Smooth muscle cell of the brain vasculature (primary cell): ENCODE results near the gene TSC2.
"Not testable (repeated sequence)": the region's sequence is repeated elsewhere in the genome, so short reads cannot be mapped to it uniquely, and the experiment has no call there.

Experiments
- DNase-seq: peaks from one replicate; pipeline ENCODE4 v3.0.0-alpha.2; 2012; ENCODE audit warnings: low read depth, low spot score

Gene TSC2

DNA sequence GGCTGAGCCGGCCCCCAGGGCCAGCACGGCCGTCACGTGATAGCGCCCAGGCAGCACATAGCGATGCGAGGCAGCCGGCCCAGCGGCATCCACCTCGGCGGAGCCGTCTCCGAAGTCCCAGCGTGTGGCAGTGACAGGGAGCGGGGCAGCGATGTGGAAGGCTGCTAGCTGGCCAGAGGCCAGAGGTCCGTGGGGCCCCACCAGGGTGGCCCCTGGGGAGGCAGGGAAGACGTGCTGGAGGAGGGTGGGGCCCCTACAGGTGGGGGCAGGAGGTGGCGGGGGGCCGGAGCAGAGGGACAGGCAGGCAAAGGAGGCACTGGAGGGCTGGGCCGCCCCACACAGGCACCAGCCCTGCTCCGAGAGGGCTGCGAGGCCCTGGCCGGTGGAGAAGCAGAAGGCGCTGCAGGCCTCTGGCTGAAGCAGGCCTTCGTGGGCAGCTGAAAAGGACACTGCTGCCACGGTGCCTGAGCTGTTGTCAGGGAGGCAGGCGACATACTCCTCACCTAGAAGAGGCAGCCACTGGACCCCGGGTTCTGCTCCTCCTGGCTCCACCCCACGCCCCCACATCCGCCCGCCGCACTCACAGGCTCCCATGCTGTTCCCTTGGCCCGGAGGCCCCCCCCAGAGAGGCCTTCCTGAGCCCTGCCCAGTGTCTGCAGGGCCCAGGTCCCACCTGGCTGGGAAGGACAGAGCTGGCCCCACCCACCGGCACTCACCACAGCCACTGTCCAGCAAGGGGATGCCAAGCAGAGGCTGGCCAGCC is 70.4 kb downstream of the TSC2 start:
- DNase-seq: not testable (repeated sequence)

DNA sequence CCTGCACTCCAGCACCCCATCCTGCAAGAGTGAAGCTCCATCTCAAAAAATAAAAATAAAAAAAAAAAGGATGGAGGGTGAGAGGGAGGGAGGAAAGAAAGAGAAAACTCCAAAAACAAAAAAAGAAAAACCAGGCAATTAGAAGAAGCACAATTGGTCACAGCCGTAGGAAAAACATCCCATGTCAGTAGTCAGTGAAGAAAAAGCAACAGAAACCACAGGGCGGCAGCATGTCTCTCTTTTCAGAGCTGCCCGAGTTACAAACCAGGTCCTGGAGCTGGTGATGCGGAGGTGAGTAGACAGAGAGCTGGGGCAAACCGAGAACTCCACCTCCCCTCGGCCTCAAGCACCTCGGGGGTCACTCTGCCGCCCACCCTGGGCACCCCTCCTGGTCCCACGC is 73.5 kb downstream of the TSC2 start:
- not testable (repeated sequence) for DNase-seq

DNA sequence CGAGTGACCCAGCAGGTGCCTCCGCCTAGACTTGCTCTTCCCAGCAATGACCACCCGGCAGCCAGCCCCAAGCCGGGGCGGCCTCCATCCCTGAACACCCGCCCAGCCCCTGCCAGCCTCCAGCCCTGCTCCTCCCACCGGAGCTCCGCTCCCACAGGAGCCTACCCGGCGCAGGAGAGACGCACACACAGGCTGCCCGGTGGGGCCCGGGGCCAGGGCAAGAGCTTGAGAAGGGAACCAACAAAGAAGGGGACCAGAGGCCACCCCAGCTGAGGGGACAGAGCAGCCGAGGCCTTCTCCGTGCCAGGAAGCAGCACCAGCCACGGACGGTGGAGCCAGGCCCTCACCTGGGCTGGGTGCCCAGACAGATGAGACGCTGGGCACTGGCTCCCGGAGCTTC is 74.1 kb downstream of the TSC2 start:
- DNase-seq: no peak

DNA sequence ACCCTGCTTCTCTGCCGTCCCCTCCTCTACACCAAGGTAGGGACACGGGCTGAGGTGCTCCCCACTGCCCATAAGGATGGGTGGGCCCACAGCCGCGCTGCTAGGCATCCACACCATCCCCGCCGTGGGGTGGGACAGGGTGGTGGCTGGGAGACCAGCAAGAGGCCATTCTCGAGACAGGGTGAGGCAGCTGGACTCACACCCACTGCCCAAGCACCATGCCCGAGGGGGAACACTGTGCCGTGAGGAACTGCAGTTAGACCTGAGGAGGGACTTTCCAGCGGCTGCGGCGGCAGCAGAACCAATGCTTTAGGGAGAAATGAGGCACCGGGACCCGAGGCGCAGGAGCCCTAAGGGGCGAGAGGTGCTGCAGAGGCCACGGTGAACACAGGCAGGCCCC is 74.6 kb downstream of the TSC2 start:
- no peak for DNase-seq

DNA sequence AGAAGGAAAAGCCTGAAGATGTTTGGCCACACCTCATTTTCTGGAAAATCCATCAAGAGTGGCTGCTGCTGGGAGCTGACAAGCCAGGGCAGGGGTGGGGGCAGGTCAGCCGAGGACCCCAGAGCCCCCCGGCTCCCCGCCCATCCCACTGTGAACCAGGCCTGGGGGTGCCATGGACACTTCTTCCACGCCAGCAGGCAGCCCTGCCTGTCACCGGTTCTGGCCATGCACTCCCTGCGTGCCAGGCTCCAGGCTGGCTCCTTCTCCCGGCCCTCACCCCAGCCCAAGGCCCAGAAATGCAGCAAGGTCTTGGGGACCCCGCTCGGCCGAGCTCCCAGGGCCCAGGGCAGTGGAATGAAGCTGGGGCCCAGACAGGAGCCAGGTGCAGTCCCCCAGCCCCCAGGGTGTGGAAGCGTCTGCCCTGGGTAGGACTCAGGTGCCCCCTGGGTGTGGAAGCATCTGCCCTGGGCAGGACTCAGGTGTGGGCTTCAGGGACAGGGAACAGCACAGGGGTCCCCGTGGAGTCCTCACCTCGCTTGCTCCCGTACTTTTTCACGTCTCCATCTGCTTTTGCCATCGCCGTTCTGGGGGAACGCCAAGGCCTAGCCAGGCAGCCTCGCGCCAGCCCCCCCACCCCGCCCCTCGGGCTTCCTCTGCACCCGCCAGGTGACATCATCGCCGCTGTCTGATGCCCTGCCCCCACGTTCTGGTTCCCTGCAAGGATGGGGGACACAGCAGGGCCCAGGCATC is 75.3 kb downstream of the TSC2 start:
- DNase-seq: not testable (repeated sequence)

DNA sequence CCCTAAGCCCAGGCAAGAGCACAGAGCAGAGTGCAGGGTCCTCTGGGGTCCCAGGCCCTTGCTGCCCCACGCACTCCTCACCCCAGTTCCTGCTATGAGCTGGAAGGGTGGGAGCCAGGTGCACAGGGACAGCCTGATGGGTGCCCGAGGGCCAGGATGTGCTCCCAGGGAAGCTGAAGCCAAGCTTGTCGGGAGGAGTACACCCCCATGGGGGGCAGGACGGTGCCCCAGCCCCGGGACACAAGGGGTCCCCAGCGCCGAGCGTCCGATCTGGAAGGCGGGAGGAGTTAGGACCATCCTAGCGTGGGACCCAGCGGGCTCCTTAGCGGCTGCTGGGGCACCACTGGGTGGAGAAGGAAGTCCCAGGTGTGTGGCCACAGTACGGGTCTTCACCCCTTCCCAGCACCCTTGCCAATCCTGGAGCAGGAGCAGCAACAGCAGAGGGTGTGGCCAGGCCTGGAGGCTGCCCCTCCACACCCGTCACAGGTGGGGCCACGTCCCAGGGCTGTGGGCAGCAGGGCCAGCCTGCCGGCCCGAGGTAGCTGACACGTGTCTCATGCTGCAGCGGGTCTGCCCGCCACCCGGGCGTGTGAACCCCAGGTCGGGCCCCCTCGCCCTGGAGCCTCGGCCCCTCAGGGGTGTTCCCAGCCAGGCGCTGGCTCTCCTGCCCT is 76.1 kb downstream of the TSC2 start:
- not testable (repeated sequence) for DNase-seq

DNA sequence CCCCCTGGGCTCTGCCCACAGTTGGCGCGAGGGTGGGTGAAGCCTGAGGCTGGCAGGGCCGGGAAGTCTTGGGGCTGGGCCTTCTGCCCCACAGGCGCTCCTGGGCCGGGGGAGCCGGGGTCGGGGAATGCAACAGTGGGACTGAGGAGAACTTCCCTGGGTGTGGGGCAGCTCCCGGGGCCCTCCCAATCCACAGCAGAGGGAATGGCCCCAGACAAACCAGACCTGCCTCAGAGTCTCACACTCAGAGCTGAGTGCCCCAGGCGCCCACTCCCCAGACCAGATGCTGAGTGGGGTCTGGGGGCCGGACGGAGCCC is 76.5 kb downstream of the TSC2 start:
- not testable (repeated sequence) for DNase-seq

DNA sequence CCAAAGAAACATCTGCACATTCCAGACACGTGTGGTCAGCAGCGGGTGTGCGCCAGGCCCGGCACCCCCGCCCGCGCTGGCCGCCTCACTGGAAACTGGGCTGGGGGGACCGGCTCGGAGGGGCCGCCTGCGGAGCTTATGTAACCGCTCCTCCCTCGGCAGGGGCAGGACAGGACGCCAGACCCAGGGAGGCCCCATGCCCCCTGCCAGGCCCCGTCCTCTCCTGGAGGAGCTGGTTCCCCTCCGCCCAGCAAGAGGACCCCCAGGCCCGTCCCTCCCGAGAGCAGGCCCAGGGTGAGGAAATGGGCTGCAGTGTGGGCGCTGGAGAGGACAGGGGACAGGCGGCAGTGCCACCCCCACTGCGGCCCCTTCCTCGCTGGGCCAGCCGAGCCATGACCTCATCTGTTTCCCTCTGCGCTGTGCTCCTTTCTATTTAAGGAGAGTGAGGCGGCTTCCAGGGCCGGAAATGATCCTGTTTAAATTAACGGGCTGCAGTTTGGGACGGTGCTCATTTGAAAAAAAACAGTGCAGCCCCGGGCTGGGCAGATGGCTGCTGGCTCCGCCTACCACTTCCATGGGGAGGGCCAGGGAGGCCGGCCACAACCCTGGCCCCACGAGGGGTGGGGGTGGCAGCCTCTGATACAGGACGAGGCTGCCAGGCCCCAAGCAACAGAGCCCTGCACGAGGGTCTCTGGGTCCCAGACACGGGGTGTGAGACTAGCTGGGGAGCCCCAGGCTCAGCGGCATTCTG is 77.1 kb downstream of the TSC2 start:
- DNase-seq: not testable (repeated sequence)

DNA sequence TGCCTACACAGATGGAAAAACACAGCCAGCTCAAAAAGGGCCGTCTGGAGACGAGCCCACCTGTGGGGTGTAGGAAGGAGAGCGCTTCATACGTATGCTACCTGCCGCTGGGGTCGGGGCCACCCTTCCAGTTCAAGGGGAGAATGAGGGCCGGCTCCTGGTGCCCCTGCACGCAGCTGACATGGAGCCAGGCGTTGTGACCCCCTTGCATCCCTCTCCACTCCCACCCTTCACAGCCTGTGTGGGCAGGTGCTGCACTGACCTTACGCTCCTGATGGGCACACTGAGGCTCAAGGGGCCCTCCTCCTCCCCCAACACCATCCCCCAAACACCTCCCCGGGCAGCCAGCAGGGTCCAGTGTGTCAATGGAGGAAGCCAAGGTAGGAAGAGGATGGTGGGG is 77.8 kb downstream of the TSC2 start:
- DNase-seq: not testable (repeated sequence)

DNA sequence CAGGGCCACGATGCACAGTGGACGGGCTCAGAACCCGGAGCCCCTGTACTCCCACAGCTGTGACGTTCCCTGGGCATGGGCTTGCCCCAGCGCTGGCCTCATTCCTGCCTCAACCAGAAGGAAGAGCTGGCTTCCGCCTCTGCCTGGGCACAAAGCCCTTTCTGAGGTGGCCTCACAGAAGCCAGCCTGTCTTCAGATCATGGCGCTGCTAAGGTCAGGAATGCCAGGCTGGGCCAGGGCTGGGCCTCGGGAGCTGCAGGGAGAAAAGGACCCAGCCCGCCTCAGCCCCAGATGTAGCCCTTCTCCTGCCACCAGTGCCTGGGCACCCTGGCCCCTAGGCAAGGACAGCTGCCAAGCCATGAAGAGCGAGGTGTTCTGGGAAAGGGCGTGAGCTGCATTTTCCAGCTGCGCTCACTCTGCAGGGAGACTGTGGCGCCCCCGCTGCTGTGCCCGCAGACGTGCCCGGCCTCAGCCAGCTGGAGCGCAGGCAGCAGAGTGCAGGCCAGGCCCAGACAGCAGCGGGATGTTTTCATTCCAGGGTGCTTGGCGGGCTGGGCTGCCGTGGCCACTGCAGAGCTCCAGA is 78.5 kb downstream of the TSC2 start:
- DNase-seq: not testable (repeated sequence)

DNA sequence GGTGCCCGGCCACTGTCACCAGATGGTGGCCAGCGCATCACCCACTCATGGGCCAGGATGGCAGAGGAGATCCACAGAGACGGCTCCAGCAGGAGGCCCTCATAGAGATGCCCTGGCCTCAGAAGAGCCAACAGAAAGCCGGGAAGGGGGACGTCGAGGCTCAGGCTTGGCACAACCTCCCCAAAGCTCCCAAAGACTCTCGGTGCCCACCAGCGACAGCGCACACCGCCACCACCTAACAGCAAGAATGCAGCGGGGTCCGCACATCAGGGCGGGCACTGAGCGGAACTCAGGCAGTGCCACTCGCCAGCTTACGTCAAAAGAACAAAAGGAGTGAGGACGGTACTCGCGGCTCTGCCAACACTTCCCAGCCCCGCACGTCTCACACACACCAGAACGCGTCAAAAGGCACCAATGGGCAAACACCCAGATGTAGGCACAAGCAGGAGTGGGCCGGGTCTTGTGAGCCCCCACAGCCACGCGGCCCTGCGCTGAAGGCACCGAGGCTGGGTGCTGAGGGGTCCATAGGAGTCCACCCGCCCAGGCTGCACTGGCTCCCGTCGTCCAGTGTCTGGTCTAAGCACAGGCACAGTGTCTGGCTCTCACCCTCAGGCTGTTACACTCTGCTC is 79.3 kb downstream of the TSC2 start:
- DNase-seq: not testable (repeated sequence)

DNA sequence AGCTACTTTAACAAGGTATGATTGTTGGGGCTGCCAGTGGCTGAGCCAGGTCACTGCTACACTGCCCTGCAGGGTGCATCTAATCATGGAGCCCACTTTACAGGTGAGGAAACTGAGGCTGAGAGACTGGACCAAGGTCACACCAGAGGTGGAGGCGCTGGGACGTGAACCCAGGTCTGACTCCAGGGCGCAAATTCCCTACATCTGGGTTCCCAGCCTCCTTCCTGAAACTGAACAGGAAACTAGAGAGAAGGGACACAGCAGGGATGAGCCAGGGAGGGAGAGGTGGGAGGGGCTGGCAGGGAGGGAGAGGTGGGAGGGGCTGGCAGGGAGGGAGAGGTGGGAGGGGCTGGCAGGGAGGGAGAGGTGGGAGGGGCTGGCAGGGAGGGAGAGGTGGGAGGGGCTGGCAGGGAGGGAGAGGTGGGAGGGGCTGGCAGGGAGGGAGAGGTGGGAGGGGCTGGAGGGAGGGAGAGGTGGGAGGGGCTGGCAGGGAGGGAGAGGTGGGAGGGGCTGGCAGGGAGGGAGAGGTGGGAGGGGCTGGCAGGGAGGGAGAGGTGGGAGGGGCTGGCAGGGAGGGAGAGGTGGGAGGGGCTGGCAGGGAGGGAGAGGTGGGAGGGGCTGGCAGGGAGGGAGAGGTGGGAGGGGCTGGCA is 80.0 kb downstream of the TSC2 start:
- DNase-seq: not testable (repeated sequence)

DNA sequence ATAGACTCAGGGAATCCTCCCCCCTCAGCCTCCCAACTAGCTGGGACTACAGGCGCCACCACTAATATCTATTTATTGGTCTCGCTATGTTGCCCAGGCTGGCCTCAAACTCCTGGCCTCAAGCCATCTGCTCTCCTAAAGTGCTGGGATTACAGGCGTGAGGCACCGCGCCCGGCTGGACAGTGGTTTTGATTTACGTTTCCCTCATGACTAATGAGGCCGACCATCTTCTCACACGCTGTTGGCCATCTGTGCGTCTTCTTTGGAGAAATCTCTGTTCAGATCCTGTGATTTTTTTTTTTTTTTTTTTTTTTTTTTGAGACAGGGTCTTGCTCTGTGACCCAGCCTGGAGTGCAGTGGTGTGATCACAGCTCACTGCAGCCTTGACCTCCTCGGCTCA is 81.5 kb downstream of the TSC2 start:
- not testable (repeated sequence) for DNase-seq

DNA sequence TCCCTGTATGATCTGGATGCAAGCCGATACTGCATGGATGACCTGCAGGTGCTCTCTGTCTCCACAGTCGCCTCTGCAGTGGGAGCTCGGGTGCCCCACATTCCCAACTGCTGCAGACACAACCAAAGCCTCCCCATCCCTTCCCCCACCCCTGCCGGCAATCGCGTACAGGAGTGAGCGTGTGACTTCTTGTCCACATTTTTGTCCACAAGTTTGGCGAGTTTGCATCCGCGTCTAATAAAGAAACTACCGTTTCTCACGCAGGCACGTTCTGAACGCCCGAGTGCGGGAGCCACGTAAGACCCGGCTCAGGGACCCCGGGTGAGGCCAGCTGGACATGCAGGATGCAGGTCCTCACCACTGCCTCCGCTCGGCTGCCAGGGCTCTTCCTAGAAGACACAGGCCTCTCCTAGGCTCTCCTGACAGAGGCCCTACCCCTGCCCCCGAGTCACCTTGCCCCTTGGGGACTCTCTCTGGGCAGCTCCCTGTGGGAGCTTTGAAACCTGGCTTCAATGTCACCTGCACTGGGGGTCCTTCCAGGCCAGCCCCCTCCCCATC is 82.2 kb downstream of the TSC2 start:
- not testable (repeated sequence) for DNase-seq

DNA sequence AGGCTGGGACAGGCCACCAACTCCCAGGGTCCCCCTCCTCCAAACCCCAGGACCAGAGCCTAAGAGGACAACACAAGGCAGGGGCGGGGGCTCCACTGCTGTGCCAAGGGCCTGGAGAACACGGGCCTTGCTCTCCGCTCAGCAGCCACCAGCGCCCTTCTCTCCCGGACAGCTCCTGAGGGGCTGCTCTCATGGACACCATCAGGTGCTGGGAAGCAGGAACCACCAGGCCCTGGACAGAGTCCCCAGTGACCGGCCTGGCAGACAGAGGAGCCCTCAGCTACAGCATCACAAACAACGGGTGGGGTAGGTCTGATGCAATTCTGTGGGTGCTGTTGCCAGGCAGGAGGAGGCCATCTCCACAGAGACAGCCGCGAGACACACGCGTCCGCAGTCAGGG is 86.0 kb downstream of the TSC2 start:
- not testable (repeated sequence) for DNase-seq

DNA sequence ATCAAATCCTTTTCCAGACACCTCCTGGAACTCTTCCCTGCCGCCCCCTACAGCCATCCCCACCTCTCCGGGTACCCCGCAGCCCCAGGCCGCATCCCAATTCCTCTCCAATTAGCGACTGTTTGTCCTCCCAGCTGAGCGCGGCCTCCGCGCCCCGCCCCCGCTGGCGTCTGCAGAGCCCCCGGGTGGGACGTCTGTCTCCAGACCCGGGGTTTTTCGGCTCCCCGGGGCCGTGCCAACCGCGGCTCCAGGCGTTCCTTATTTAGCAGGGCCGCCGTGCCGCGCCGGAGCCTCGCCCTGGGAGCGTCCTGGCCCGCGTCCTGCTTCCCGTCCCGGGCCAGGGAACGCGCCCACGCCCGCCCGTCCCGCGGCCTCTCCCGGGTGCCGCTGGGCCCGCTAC is 87.3 kb downstream of the TSC2 start:
- not testable (repeated sequence) for DNase-seq

DNA sequence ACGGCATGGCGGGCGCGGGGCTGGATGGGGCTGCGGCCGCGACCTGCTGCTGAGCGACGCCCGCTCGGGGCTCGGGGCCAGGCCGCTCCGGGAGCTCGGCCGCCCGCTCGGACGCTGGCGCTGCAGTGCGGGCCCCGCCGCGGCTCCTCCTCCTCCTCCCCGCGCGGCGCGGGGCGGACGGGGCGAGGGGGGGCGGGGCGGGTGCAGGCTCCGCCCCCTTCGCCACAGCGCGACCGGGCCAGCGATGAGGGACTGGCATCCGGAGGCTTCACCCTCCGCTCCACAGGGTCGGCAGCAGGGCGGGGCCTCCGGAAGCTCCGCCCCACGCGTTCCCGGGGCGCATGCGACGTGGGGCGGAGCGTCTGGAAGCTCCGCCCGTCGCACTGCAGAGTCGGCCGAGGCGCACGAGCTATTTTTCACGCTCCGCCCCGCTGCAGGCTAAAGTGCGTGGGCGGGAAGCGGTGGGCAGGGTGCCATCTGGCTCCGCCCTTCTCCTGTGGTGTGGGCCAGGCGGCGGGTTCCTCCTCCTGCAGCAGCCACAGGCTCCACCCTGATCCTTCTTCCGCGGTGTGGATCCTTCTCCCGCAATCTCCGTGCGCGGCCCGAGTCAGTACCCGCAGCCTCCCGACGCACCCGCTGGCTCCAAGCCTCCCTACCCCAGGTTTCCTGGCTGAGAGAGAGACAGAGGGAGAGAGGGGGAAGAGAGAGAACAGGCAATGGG is 88.1 kb downstream of the TSC2 start, which contains the start of gene PKD1:
TSS of gene PKD1 (minus strand) at position 129 of the 721 bp plus-strand sequence. CDS start 209 bp downstream, outside the sequence.
- DNase-seq: peak; percentile 86
